Measurements from ENCODE around the gene FARP1.
A peak's percentile ranks its signal among the peaks of the same experiment; 100 is the strongest.

Gene FARP1

GRCh38 chr13:98328511-98328910, 185.6 kb downstream of the FARP1 start:
- Mint-ChIP-seq H3K36me3 (no peaks in the 10 kb centered on the region), H3K27ac (no peak overlapping the region), H3K27me3 (peaks cover 14% of the 10 kb centered on the region), H3K4me3 (no peak overlapping the region), H3K9me3 (no peaks in the 10 kb centered on the region), H3K4me1 (no peaks in the 10 kb centered on the region)
- no peak for ATAC-seq

GRCh38 chr13:98332222-98332621, 189.3 kb downstream of the FARP1 start:
- no peak overlapping the region for H3K4me3 Mint-ChIP-seq
- peaks cover 14% of the 10 kb centered on the region for H3K27me3 Mint-ChIP-seq
- H3K9me3 Mint-ChIP-seq: peaks cover 3% of the 10 kb centered on the region
- no peaks in the 10 kb centered on the region for H3K36me3 Mint-ChIP-seq
- H3K27ac Mint-ChIP-seq: no peak overlapping the region
- no peaks in the 10 kb centered on the region for H3K4me1 Mint-ChIP-seq
- ATAC-seq: no peak

GRCh38 chr13:98332691-98333090, 189.8 kb downstream of the FARP1 start:
- no peak overlapping the region for H3K4me3 Mint-ChIP-seq
- no peak overlapping the region for H3K27ac Mint-ChIP-seq
- no peaks in the 10 kb centered on the region for H3K4me1 Mint-ChIP-seq
- ATAC-seq: no peak
- peaks cover 14% of the 10 kb centered on the region for H3K27me3 Mint-ChIP-seq
- peaks cover 3% of the 10 kb centered on the region for H3K9me3 Mint-ChIP-seq
- H3K36me3 Mint-ChIP-seq: no peaks in the 10 kb centered on the region

GRCh38 chr13:98333486-98333885, 190.6 kb downstream of the FARP1 start:
- ATAC-seq: no peak
- H3K36me3 Mint-ChIP-seq: no peaks in the 10 kb centered on the region
- H3K4me1 Mint-ChIP-seq: no peaks in the 10 kb centered on the region
- peaks cover 14% of the 10 kb centered on the region for H3K27me3 Mint-ChIP-seq
- H3K27ac Mint-ChIP-seq: no peak overlapping the region
- no peak overlapping the region for H3K4me3 Mint-ChIP-seq
- peaks cover 3% of the 10 kb centered on the region for H3K9me3 Mint-ChIP-seq

GRCh38 chr13:98334620-98335205, 191.8 kb downstream of the FARP1 start:
- Mint-ChIP-seq H3K27me3 (peaks cover 14% of the 10 kb centered on the region), H3K27ac (no peak overlapping the region), H3K4me3 (no peak overlapping the region), H3K36me3 (no peaks in the 10 kb centered on the region), H3K4me1 (no peaks in the 10 kb centered on the region), H3K9me3 (peaks cover 3% of the 10 kb centered on the region)
- no peak for ATAC-seq

- no peak for ATAC-seq
- Mint-ChIP-seq H3K27me3 (peaks cover 17% of the 10 kb centered on the region), H3K36me3 (no peaks in the 10 kb centered on the region), H3K9me3 (peaks cover 3% of the 10 kb centered on the region), H3K4me3 (no peak overlapping the region), H3K27ac (no peak overlapping the region), H3K4me1 (no peaks in the 10 kb centered on the region)
Measured at GRCh38 chr13:98335721-98336120, 192.8 kb downstream of the FARP1 start.

GRCh38 chr13:98338310-98338709, 195.4 kb downstream of the FARP1 start:
- ATAC-seq: no peak
- H3K9me3 Mint-ChIP-seq: peaks cover 3% of the 10 kb centered on the region
- H3K36me3 Mint-ChIP-seq: no peaks in the 10 kb centered on the region
- peaks cover 8% of the 10 kb centered on the region for H3K27me3 Mint-ChIP-seq
- no peaks in the 10 kb centered on the region for H3K4me1 Mint-ChIP-seq
- H3K4me3 Mint-ChIP-seq: no peak overlapping the region
- H3K27ac Mint-ChIP-seq: no peak overlapping the region

- Mint-ChIP-seq H3K9me3 (peaks cover 3% of the 10 kb centered on the region), H3K27ac (no peak overlapping the region), H3K36me3 (no peaks in the 10 kb centered on the region), H3K4me3 (no peak overlapping the region), H3K4me1 (no peaks in the 10 kb centered on the region), H3K27me3 (peaks cover 8% of the 10 kb centered on the region)
- no peak for ATAC-seq
Measured at GRCh38 chr13:98339684-98340425, 197.0 kb downstream of the FARP1 start.

GRCh38 chr13:98342953-98343352, 200.1 kb downstream of the FARP1 start:
- Mint-ChIP-seq H3K27me3 (peaks cover 8% of the 10 kb centered on the region), H3K27ac (no peak overlapping the region), H3K4me3 (no peak overlapping the region), H3K4me1 (no peaks in the 10 kb centered on the region), H3K9me3 (no peaks in the 10 kb centered on the region), H3K36me3 (no peaks in the 10 kb centered on the region)
- no peak for ATAC-seq

- H3K4me3 Mint-ChIP-seq: no peak overlapping the region
Measured at GRCh38 chr13:98343461-98343860, 200.6 kb downstream of the FARP1 start.

GRCh38 chr13:98344392-98344791, 201.5 kb downstream of the FARP1 start:
- H3K9me3 Mint-ChIP-seq: no peaks in the 10 kb centered on the region
- H3K27me3 Mint-ChIP-seq: peaks cover 8% of the 10 kb centered on the region
- no peak for ATAC-seq
- no peak overlapping the region for H3K27ac Mint-ChIP-seq
- no peak overlapping the region for H3K4me3 Mint-ChIP-seq
- H3K36me3 Mint-ChIP-seq: no peaks in the 10 kb centered on the region
- H3K4me1 Mint-ChIP-seq: no peaks in the 10 kb centered on the region

More at GRCh38 chr13:98343461-98343860, 200.6 kb downstream of the FARP1 start:
- Mint-ChIP-seq H3K36me3 (no peaks in the 10 kb centered on the region), H3K27me3 (peaks cover 8% of the 10 kb centered on the region), H3K9me3 (no peaks in the 10 kb centered on the region), H3K4me1 (no peaks in the 10 kb centered on the region), H3K27ac (no peak overlapping the region)
- no peak for ATAC-seq

- Mint-ChIP-seq H3K36me3 (no peaks in the 10 kb centered on the region), H3K27me3 (peaks cover 8% of the 10 kb centered on the region), H3K4me1 (no peaks in the 10 kb centered on the region), H3K4me3 (no peak overlapping the region), H3K27ac (no peak overlapping the region), H3K9me3 (no peaks in the 10 kb centered on the region)
- no peak for ATAC-seq
Measured at GRCh38 chr13:98345107-98345935, 202.4 kb downstream of the FARP1 start.

GRCh38 chr13:98346904-98347636, 204.2 kb downstream of the FARP1 start:
- H3K27me3 Mint-ChIP-seq: no peaks in the 10 kb centered on the region

GRCh38 chr13:98347756-98348155, 204.9 kb downstream of the FARP1 start:
- Mint-ChIP-seq H3K9me3 (no peaks in the 10 kb centered on the region), H3K36me3 (no peaks in the 10 kb centered on the region), H3K4me1 (no peaks in the 10 kb centered on the region), H3K4me3 (no peak overlapping the region), H3K27ac (peak overlapping the region; percentile 36), H3K27me3 (no peaks in the 10 kb centered on the region)
- no peak for ATAC-seq

More at GRCh38 chr13:98346904-98347636, 204.2 kb downstream of the FARP1 start:
- H3K4me3 Mint-ChIP-seq: no peak overlapping the region
- no peaks in the 10 kb centered on the region for H3K4me1 Mint-ChIP-seq
- H3K9me3 Mint-ChIP-seq: no peaks in the 10 kb centered on the region
- peak; percentile 57 for ATAC-seq
- H3K27ac Mint-ChIP-seq: peak overlapping the region; percentile 36
- no peaks in the 10 kb centered on the region for H3K36me3 Mint-ChIP-seq

Measured in stimulated activated memory B cell treated with anti-CD40 and anti-IgM and Interleukin-4, amounts not matched to agents 10 μg/mL and 1 μg/mL and 100 μg/mL, for 72 hours (primary cell).